UCSD-AML1 (cell line): ENCODE results near the gene JSRP1.

Experiments used
- DNase-seq: peaks from one replicate; lab custom pipeline; 2025; ENCODE audit not compliant: unreplicated experiment; lab: John Stamatoyannopoulos, UW

Gene JSRP1

DNA sequence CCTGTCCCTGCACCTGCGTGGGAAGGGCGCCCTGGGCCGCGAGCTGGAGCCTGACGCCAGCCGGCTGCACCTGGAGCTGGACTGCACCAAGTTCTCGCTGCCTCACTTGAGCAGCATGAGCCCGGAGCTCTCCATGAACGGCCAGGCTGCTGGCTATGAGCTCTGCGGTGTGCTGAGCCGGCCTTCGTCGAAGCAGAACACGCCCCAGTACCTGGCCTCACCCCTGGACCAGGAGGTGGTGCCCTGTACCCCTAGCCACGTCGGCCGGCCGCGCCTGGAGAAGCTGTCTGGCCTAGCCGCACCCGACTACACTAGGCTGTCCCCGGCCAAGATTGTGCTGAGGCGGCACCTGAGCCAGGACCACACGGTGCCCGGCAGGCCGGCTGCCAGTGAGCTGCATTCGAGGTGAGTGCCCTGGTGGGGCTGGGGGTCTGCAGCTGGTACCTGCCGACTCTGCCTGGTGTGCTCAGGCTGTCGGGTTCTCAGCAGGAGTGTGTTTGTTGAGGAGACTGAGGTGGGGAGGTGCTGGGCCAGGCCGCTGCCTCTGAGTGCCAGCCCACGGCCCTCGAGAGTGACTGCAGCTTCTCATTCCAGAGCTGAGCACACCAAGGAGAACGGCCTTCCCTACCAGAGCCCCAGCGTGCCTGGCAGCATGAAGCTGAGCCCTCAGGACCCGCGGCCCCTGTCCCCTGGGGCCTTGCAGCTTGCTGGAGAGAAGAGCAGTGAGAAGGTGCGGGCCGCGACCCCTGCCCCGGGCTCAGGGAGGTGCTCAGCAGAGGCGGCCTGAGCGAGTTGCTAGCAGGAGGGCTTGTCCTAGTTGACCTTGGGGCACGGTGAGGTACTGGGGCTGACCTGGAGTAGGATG, 39.6 kb downstream of the JSRP1 start:
- DNase-seq: no peak

DNA sequence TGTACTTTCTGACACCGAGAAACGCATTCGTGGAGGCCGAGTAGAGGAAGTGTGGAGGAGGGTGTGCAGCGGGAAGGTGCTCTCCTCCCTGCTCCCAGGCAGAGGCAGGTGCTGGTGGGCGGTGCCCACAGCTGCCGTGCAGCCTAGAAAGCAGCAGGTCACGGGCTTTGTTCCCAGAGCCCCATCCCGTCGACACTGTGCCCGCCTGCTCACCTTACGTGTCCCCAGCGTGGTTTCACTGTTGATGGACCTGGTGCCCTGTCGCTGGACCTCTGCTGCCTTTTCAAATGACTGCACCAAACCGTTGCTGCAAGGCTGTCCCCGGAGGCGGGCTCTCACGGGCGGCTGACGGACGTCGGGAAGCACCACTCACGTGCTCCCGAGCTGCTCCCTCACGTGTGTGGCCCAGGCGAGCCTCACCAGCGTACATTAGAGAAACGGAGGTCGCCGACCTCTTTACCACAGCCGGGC, 40.9 kb downstream of the JSRP1 start:
- no peak for DNase-seq

- DNase-seq: no peak
Observed at GRCh38 chr19:2214251-2214650, 42.0 kb downstream of the JSRP1 start.

- DNase-seq: no peak
Observed at GRCh38 chr19:2213799-2214198, 42.4 kb downstream of the JSRP1 start.

GRCh38 chr19:2212861-2213711, 43.1 kb downstream of the JSRP1 start:
- no peak for DNase-seq

- DNase-seq: no peak
Observed at GRCh38 chr19:2210987-2211740, 45.1 kb downstream of the JSRP1 start.

DNA sequence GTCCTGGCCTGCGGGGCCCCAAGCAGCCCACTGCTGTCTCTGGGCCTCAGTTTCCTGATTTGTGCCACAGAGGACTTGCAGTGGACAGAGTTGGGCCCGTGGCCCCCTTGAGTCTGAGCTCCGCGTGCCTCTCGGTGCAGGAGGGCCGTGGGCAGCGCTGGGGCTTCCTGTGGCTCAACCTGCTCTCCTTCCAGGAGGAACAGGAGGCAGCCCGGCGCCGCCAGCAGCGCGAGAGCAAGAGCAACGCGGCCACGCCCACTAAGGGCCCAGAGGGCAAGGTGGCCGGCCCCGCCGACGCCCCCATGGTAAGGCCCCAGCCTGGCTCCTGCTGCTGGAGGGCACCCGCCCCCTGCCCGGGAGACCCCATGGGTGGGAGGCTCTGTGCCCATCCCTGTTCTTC, 46.0 kb downstream of the JSRP1 start:
- DNase-seq: no peak

- no peak for DNase-seq
Observed at GRCh38 chr19:2209408-2209807, 46.8 kb downstream of the JSRP1 start.

DNA sequence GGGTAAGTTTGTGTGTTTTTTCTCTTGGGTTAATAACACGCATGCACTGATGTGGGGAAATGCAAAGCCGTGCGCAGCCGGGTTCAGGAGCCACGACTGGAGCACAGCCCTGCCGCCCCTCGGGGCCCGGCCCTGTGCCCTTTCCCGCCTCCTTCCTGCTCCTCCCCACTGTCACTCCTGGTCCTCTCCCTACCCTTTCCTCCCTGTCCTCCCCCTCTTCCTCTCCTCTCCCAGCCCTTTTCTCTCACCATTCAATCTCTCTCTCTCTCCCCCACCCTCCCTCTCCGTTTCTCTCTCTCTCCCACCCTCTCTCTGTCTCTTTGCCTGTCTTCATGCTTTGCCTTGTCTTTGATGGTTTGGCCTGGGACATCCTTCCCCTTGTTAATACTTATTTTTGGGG, 47.2 kb downstream of the JSRP1 start:
- no peak for DNase-seq

- DNase-seq: peak; percentile 29
Observed at GRCh38 chr19:2207991-2208860, 48.0 kb downstream of the JSRP1 start.

- DNase-seq: no peak
Observed at GRCh38 chr19:2207008-2207407, 49.2 kb downstream of the JSRP1 start.

DNA sequence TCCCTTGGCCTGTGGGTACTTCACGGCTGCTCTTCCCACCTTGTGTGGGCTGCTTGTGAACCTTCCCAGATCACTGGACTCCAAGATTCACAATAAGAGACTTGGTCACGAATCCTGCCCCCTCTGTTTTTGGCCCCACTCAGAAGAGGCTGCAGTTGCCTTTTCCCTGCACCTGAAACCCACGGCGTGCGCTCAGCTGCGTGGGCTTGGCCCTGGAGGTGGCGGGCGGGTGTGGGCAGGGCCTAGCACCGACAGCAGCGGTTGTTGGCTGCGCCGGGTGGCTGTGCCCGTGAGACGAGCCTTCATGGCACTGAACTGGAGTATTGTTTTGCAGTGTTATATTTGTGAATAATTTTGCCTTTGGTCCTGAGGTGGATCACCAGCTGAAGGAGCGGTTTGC, 53.9 kb downstream of the JSRP1 start:
- no peak for DNase-seq
